Upper lobe of left lung (tissue), 6 donors: ENCODE measurements around the gene SFTA2. TPM values are rescaled to one million over a fixed set of nuclear protein-coding genes. Genes with fewer than 3 reads are reported as not detected.
A peak's percentile ranks its signal among the peaks of the same experiment; 100 is the strongest.

Experiments
- ATAC-seq, 2 donors: fragments of 200-7000 bp; cut with Tn5 transposase; one replicate each; pipeline ENCODE4 v1.9.1; 2022; ENCODE audit warnings: mild to moderate bottlenecking in 2 of 2, moderate library complexity in 2 of 2; ENCODE audit not compliant: low FRiP score in 2 of 2
- DNase-seq, 2 donors: peaks; one replicate each; pipeline ENCODE4 v3.0.0-alpha.2; 2019 to 2020
- H3K27ac ChIP-seq, 4 donors: fragments of 200-600 bp; sonication (generic); one replicate each; pipeline ENCODE4 v1.5.1; 2016 to 2019
- H3K27me3 ChIP-seq, 4 donors: fragments of 200-600 bp; sonication (generic); one replicate each; pipeline ENCODE4 v1.5.1; 2017 to 2019
- H3K36me3 ChIP-seq, 4 donors: fragments of 200-600 bp; sonication (generic); one replicate each; pipeline ENCODE4 v1.5.1; 2016 to 2019
- H3K4me1 ChIP-seq, 4 donors: fragments of 200-600 bp; sonication (generic); one replicate each; pipeline ENCODE4 v1.5.1; 2018 to 2019
- H3K4me3 ChIP-seq, 4 donors: fragments of 200-600 bp; sonication (generic); one replicate each; pipeline ENCODE4 v1.5.1; 2017 to 2019; ENCODE audit warnings: mild to moderate bottlenecking in 2 of 4, moderate library complexity in 1 of 4
- H3K9me3 ChIP-seq, 4 donors: fragments of 200-600 bp; sonication (generic); one replicate each; pipeline ENCODE4 v1.5.1; 2018 to 2019
- EP300 ChIP-seq, 4 donors: sonication (generic); formaldehyde crosslinking; IDR thresholded peaks; one replicate each; pipeline ENCODE4 v1.5.1; 2017; ENCODE audit warnings: antibody characterized with exemption in 4 of 4, control low read depth in 2 of 4
- POLR2A ChIP-seq, 4 donors: fragments of 450-650 bp; IDR thresholded peaks; one replicate each; pipeline ENCODE4 v1.5.1; 2016 to 2017; ENCODE audit warnings: antibody characterized with exemption in 4 of 4, mild to moderate bottlenecking in 2 of 4
- POLR2AphosphoS5 ChIP-seq, 2 donors: sonication (generic); formaldehyde crosslinking; IDR thresholded peaks; one replicate each; pipeline ENCODE4 v1.5.1; 2017; ENCODE audit warnings: antibody characterized with exemption in 2 of 2
- WGBS, 2 donors: methylation state at CpG; one replicate each; pipeline ENCODE4 v1.1.5; 2017 to 2018; 5-methylcytosine and 5-hydroxymethylcytosine counted together
- total RNA-seq, 6 donors: library from RNA; depleted of rRNA in 4 of 6; stranded (reverse); fragments of >200 nt in 4 of 6; gene quantifications; one replicate each; pipeline versions ENCODE4 v1.1.0 to v1.2.1, GENCODE V29; 2016 to 2021
- TF ChIP-seq, protein P1 (sequence below), 6 experiments: fragments of 450-650 bp in 4 of 6; fragments of 200-600 bp in 2 of 6; sonication (generic) in 2 of 6; IDR thresholded peaks; one replicate each; pipeline ENCODE4 v1.5.1; 2016 to 2019; ENCODE audit warnings: antibody characterized with exemption in 6 of 6
- donor health status: DM: no; HTN: no; CAD: no; lungs with moderate emphysema.
- donor health status: DM: no; HTN: yes; CAD: no; lungs with severe emphysema.

Gene SFTA2
- total RNA-seq, 6 donors from 2014 or later = 80.7 to 511 (median 229) TPM

DNA sequence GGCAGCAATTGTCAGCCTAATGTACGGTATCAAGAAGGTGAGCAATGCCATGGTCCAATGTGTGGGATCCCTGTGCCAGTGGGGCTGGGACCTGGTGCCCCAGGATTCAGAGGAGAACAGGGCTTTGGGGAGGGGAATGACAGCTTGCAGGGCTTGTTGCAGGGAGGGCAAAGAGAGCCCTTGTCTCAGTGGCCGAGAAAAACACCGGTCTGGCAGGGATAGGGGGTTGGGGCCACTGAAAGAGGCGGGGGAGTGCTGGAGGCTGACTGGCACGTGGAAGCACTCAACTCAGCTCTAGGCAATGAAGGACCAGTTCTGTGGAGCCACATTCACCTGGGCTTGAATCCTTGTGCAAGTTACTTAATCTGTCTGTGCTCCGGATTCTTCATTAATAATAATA is 5.3 kb upstream of the SFTA2 start:
- TF ChIP-seq EP300 (IDR thresholded peaks at IDR 0.05) = peak in 1 of 4 donors; percentile 35
- TF ChIP-seq POLR2AphosphoS5 (IDR thresholded peaks at IDR 0.05) = peak in 1 of 2 donors; percentile 61
- TF ChIP-seq POLR2A (IDR thresholded peaks at IDR 0.05) = peak in 1 of 4 donors; percentile 85
- TF ChIP-seq, protein P1, sequence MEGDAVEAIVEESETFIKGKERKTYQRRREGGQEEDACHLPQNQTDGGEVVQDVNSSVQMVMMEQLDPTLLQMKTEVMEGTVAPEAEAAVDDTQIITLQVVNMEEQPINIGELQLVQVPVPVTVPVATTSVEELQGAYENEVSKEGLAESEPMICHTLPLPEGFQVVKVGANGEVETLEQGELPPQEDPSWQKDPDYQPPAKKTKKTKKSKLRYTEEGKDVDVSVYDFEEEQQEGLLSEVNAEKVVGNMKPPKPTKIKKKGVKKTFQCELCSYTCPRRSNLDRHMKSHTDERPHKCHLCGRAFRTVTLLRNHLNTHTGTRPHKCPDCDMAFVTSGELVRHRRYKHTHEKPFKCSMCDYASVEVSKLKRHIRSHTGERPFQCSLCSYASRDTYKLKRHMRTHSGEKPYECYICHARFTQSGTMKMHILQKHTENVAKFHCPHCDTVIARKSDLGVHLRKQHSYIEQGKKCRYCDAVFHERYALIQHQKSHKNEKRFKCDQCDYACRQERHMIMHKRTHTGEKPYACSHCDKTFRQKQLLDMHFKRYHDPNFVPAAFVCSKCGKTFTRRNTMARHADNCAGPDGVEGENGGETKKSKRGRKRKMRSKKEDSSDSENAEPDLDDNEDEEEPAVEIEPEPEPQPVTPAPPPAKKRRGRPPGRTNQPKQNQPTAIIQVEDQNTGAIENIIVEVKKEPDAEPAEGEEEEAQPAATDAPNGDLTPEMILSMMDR (IDR thresholded peaks at IDR 0.05) = no peak
- ATAC-seq (peak in 1 of 2 donors; percentile 32), DNase-seq (peak in 1 of 2 donors; percentile 80)
- no peaks in the 10 kb centered on the region for H3K9me3 ChIP-seq
- peak overlapping the region; percentile 50 to 88 (median 71) for H3K27ac ChIP-seq
- 56 to 84% methylated on average over 6 of the region's 6 CpGs for WGBS, 2 donors
- H3K27me3 ChIP-seq = no peaks in the 10 kb centered on the region
- H3K4me1 ChIP-seq = peaks cover under 1 to 28% (median 8%) of the 10 kb centered on the region in 4 donors
- H3K4me3 ChIP-seq = peak overlapping the region in 3 of 4 donors; percentile 23 to 46 (median 38)
- H3K36me3 ChIP-seq = no peaks in the 10 kb centered on the region

DNA sequence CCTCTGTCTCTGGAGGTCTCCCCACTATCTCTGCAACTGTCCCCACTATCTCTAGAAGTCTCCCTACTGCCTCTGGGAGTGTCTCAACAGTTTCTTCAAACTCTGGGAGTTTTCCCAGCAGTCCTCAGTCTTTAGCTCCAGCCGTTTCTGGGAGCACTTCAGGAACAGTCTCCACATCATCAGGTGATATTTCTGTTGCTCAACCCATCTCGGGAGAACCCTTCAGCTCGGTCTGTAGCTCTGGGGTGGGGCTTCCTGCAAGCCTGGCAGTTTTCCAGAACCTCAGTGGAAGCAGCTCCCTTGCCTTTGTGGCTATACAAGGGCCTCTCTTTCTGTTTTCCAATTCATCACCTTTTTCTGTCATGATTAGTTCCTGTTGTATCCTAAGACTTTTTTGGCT is 3.0 kb upstream of the SFTA2 start:
- Histone ChIP-seq H3K4me3 (peak overlapping the region in 2 of 4 donors; percentile 38 to 46), H3K9me3 (no peaks in the 10 kb centered on the region), H3K27ac (peak overlapping the region; percentile 48 to 88 (median 70)), H3K36me3 (no peaks in the 10 kb centered on the region), H3K4me1 (peaks cover 0 to 27% (median 5%) of the 10 kb centered on the region in 4 donors), H3K27me3 (no peaks in the 10 kb centered on the region)
- ATAC-seq (peak in 1 of 2 donors; percentile 44), DNase-seq (peak in 1 of 2 donors; percentile 89)
- TF ChIP-seq POLR2A (IDR thresholded peaks at IDR 0.05) = peak in 1 of 4 donors; percentile 62
- peak; percentile 38 to 69 for TF ChIP-seq POLR2AphosphoS5 (IDR thresholded peaks at IDR 0.05)
- TF ChIP-seq EP300 (IDR thresholded peaks at IDR 0.05) = peak in 2 of 4 donors; percentile 82 to 97
- TF ChIP-seq, protein P1 (IDR thresholded peaks at IDR 0.05) = no peak
- 5 to 6% methylated on average over 3 of the region's 3 CpGs for WGBS, 2 donors

DNA sequence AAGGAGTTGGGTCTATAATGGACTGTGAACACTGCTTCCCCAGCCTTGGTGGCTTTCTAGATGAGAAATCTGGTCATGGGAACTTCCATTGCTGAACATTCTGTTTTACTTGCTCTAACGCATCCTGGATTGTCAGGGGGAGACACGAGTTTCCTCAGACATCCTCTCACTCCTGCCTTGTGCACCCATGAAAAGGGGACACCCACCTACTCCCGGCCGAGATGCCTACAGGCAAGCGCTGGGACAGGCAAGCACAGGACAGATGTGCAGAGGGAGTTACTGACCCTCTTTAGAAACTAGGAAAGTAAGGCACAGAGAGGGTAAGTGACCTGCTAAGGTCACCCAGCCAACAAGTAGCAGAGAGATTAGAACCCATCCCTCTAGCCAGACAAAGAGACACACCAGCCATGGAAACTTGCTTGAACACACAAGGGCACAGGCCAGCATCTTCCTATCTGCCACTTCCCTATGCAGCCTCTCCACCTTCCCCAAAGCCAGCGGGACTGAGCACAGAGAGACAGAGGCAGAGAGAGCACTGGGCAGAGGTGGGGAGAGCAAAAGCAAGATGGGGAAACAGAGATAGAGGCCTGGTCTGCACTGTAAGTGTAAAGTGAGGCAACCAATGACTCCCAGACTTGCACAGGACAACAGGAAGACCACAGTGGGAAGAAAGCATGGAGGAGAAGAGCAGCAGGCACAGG is 845 bp upstream of the SFTA2 start:
- 52 to 70% methylated on average over 6 of the region's 6 CpGs for WGBS, 2 donors
- H3K9me3 ChIP-seq = no peaks in the 10 kb centered on the region
- no peak for TF ChIP-seq POLR2AphosphoS5 (IDR thresholded peaks at IDR 0.05)
- TF ChIP-seq, protein P1 (IDR thresholded peaks at IDR 0.05) = no peak
- no peak for TF ChIP-seq EP300 (IDR thresholded peaks at IDR 0.05)
- TF ChIP-seq POLR2A (IDR thresholded peaks at IDR 0.05) = no peak
- DNase-seq (no peak), ATAC-seq (no peak)
- H3K27me3 ChIP-seq = no peaks in the 10 kb centered on the region
- no peaks in the 10 kb centered on the region for H3K36me3 ChIP-seq
- peaks cover 0 to 18% (median 5%) of the 10 kb centered on the region in 4 donors for H3K4me1 ChIP-seq
- peak overlapping the region; percentile 77 to 88 (median 80) for H3K27ac ChIP-seq
- peak overlapping the region in 1 of 4 donors; percentile 6 for H3K4me3 ChIP-seq

DNA sequence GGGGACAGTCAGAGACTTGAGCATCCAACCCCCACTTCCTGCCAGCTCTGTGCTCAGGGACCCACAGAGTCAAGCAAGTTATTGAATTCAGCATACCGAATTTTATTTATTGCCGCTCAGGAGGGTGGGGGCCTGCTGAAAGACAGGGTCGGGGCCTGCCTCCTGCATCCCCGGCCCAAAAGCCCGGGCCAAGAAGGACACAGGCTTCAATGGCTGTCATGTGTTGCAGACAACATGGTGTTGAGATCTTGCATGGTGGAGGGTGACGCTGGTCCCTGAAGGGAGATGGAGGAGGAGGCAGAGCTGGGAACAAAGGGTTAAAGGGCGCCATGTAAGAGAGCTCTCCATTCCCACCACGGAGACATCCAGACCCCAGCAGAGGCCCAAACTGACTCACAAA is 698 bp downstream of the SFTA2 start:
- H3K27me3 ChIP-seq = no peaks in the 10 kb centered on the region
- H3K4me3 ChIP-seq = peak overlapping the region in 3 of 4 donors; percentile 35 to 55 (median 48)
- 40 to 52% methylated on average over 7 to 8 of the region's 8 CpGs for WGBS, 2 donors
- DNase-seq (no peak), ATAC-seq (no peak)
- peak overlapping the region; percentile 77 to 88 (median 80) for H3K27ac ChIP-seq
- TF ChIP-seq, protein P1 (IDR thresholded peaks at IDR 0.05) = no peak
- TF ChIP-seq POLR2A (IDR thresholded peaks at IDR 0.05) (no peak), EP300 (IDR thresholded peaks at IDR 0.05) (no peak), POLR2AphosphoS5 (IDR thresholded peaks at IDR 0.05) (no peak)
- no peaks in the 10 kb centered on the region for H3K9me3 ChIP-seq
- peaks cover 0 to 5% (median 1%) of the 10 kb centered on the region in 4 donors for H3K36me3 ChIP-seq
- peaks cover 0 to 24% (median 7%) of the 10 kb centered on the region in 4 donors for H3K4me1 ChIP-seq
